ENCODE results near the gene PREX1.

Gene PREX1

DNA sequence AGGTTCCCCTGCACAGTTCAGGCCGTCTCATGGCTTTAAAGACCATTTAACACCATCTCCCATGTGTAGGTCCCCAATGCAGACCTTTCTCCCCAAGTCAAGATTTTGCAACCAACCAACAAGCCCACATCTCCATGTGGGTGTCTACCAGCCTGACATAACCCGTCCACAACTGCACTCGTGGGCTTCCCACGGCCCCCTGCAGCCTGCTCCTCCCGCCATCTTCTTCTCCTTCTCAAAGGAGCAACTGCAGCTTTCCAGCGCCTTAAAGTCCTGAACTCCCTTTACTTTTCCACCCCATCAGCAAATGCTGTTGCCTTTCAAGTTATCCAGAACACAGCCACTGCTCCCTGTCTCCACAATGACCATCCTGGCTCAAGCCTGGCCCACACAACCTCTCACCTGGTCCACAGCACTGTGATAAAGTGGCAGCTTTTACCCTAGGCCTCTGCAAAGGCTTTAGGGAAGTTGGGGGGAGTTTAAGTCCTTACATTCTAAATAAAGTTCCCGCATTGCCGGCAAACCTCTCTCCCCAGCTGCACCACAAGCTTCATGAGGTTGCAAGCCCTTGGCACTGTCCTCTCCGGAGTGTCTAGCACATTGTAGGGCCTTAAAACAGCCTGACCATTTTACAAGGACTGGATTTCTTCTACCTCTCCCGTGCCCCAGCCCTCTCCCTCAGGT, 140.5 kb downstream of the PREX1 start:
- no peak overlapping the region for H3K4me3 ChIP-seq (ENCODE audit: low read depth, low read length)
- peak; percentile 52 for DNase-seq (ENCODE audit: low read depth)
- TF ChIP-seq, protein P1, sequence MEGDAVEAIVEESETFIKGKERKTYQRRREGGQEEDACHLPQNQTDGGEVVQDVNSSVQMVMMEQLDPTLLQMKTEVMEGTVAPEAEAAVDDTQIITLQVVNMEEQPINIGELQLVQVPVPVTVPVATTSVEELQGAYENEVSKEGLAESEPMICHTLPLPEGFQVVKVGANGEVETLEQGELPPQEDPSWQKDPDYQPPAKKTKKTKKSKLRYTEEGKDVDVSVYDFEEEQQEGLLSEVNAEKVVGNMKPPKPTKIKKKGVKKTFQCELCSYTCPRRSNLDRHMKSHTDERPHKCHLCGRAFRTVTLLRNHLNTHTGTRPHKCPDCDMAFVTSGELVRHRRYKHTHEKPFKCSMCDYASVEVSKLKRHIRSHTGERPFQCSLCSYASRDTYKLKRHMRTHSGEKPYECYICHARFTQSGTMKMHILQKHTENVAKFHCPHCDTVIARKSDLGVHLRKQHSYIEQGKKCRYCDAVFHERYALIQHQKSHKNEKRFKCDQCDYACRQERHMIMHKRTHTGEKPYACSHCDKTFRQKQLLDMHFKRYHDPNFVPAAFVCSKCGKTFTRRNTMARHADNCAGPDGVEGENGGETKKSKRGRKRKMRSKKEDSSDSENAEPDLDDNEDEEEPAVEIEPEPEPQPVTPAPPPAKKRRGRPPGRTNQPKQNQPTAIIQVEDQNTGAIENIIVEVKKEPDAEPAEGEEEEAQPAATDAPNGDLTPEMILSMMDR (IDR thresholded peaks at IDR 0.05; ENCODE audit: low read depth, low read length) = no peak
- TF ChIP-seq MYC (IDR thresholded peaks at IDR 0.05; ENCODE audit: low read depth, low read length) = no peak
- TF ChIP-seq POLR2A (IDR thresholded peaks at IDR 0.05; ENCODE audit: extremely low read depth, insufficient read length) = no peak
- TF ChIP-seq, protein P2, sequence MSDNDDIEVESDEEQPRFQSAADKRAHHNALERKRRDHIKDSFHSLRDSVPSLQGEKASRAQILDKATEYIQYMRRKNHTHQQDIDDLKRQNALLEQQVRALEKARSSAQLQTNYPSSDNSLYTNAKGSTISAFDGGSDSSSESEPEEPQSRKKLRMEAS (IDR thresholded peaks at IDR 0.05; ENCODE audit: low read depth, low read length) = no peak

DNA sequence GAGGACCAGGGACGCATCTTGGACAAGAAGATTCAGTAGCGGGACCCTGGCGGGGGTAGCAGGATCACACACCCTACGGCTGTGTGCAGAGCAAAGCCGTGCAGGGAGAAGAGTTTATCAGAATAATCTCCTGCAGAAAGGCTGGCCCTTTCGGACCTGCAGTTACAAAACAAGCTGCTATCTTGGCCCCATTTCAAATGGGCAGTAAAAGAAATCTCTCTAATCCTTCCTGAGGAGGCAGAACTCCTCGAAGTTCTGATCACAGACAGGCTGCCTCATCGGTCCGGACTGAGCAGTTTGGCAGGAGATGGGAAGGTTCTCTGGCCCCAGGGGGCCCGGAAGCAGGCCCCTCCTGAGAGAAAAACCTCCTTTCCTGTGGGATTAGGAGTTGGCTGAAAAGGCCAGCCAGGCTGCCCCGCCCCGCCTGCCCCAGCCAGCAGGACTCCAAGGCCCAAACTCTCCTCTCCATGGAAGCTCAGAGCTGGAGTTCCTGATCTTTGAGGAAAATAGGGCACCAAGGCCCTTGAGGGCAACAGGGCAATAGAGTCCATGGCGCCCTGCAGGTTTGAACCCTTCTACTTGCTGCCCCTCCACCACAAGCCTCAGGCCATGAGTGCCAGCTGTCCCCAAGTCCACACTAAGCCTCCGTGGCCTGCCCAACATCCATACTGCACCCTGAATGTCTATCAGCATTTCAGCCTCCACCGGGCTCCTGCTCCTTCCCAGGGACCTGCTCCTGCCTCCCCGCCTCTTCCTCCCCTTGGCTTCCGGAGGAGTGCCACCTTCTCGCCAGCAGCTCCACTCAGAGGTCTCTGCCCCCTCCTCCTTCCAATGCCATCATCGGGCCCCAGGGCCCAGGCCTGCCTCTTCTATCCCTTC, 141.3 kb downstream of the PREX1 start:
- DNase-seq (ENCODE audit: low read depth) = no peak
- TF ChIP-seq, protein P2 (IDR thresholded peaks at IDR 0.05; ENCODE audit: low read depth, low read length) = no peak
- no peak for TF ChIP-seq MYC (IDR thresholded peaks at IDR 0.05; ENCODE audit: low read depth, low read length)
- no peak for TF ChIP-seq POLR2A (IDR thresholded peaks at IDR 0.05; ENCODE audit: extremely low read depth, insufficient read length)
- TF ChIP-seq, protein P1 (IDR thresholded peaks at IDR 0.05; ENCODE audit: low read depth, low read length) = no peak
- H3K4me3 ChIP-seq (ENCODE audit: low read depth, low read length) = no peak overlapping the region

DNA sequence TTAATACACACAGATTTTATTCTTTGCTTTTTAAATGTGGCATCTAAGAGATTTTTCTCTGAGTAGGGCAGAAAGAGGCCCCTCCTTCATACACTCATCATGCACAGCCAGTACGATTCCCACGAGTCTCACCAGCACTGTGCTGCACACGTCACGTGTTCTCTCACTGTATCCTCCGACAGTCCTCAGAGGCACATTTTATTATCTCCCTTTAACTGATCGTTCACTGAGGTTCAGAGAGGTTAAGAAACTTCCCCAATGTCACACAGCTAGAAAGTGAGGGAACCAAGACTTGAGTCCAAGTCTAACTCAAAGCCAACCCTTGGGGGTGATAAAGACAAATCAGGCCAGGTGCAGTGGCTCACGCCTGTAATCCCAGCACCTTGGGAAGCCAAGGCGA, 142.5 kb downstream of the PREX1 start:
- no peak for DNase-seq (ENCODE audit: low read depth)
- TF ChIP-seq MYC (IDR thresholded peaks at IDR 0.05; ENCODE audit: low read depth, low read length) = no peak

DNA sequence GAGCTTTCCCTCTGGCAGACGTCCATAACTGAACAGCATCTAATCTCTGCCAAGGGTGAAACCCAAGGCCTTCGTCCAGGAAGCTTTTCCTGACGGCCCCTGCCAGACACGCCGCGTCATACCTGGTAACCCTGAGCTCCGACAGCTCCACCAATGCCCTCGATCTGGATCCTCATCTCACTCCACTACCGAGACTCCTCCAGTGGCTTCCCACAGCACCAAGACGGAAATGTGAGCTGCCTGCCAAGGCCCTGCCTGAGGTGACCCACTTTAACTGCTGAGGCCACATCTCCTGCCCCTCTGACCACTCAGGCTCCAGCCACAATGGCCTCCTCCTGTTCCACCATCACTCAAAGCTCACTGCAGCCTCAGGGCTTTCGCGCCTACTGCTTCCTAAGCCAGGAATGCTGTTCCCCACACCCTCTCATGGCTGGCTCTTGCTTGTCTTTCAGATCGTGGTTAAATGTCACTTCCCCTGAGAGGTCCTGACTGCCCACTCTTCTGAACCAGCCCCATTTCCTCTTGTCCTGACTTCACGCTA, 143.2 kb downstream of the PREX1 start:
- no peak overlapping the region for H3K4me3 ChIP-seq (ENCODE audit: low read depth, low read length)
- TF ChIP-seq, protein P2 (IDR thresholded peaks at IDR 0.05; ENCODE audit: low read depth, low read length) = no peak
- TF ChIP-seq POLR2A (IDR thresholded peaks at IDR 0.05; ENCODE audit: extremely low read depth, insufficient read length) (no peak), MYC (IDR thresholded peaks at IDR 0.05; ENCODE audit: low read depth, low read length) (no peak)
- TF ChIP-seq, protein P1 (IDR thresholded peaks at IDR 0.05; ENCODE audit: low read depth, low read length) = no peak
- DNase-seq (ENCODE audit: low read depth) = peak; percentile 30

More for the DNA sequence above, 142.5 kb downstream of the PREX1 start:
- no peak overlapping the region for H3K4me3 ChIP-seq (ENCODE audit: low read depth, low read length)

DNA sequence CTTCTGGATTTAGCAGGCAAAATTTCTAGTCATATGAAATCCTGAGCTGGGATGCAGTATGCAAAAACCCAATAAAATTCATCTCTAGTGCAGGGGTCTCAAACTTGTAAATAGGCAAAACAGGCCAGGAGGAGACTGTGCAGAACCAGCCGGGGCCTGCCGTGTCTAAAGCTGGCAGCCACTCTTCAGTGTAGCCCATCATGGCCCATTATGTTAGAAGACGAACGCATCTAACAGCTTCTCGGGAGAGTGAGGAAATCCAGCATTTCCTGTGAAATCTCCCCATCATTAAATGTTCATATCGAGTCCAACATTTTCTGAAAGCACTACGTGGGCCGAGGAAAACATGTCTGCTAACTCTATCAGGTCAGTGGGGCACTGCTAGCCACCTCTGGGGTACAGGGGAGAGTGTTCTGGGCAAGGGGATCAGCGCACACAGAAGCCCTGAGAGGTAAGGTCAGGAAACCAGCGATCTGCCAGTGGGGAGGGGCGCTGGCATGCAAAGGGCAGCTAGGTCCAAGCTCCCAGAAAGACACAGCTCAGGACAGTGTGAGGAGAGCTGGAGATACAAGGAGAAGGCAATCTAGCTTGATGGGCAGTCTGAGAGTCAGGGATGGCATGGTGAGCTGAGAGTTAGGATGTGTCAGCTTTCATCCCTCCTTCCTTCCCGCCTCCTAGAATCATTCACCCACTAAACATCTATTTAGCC, 144.2 kb downstream of the PREX1 start:
- TF ChIP-seq, protein P2 (IDR thresholded peaks at IDR 0.05; ENCODE audit: low read depth, low read length) = no peak
- no peak for TF ChIP-seq POLR2A (IDR thresholded peaks at IDR 0.05; ENCODE audit: extremely low read depth, insufficient read length)
- TF ChIP-seq, protein P1 (IDR thresholded peaks at IDR 0.05; ENCODE audit: low read depth, low read length) = no peak
- TF ChIP-seq MYC (IDR thresholded peaks at IDR 0.05; ENCODE audit: low read depth, low read length) = no peak
- DNase-seq (ENCODE audit: low read depth) = no peak
- H3K4me3 ChIP-seq (ENCODE audit: low read depth, low read length) = no peak overlapping the region
